Measurements from ENCODE around the gene C11orf97.

DNA sequence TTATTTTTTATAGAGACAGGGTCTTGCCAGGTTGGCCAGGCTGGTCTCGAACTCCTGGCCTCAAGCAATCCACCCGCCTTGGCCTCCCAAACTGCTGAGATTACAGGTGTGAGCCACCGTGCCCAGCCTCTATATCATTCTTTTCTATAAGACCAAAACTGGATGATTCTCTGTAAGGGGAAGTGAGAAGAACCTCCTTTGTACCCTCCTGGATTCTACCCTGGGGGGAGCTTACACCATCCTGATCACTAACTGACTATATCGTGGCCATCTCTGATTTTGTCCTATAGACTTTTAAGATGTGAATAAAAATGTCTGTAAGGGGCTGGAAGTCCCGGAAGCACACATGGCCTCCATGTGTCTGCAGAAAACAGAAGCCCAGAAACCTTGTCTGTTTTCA is 64.0 kb downstream of the C11orf97 start:
- no peak for TF ChIP-seq POLR2A (IDR thresholded peaks at IDR 0.05)
- TF ChIP-seq, protein P1, sequence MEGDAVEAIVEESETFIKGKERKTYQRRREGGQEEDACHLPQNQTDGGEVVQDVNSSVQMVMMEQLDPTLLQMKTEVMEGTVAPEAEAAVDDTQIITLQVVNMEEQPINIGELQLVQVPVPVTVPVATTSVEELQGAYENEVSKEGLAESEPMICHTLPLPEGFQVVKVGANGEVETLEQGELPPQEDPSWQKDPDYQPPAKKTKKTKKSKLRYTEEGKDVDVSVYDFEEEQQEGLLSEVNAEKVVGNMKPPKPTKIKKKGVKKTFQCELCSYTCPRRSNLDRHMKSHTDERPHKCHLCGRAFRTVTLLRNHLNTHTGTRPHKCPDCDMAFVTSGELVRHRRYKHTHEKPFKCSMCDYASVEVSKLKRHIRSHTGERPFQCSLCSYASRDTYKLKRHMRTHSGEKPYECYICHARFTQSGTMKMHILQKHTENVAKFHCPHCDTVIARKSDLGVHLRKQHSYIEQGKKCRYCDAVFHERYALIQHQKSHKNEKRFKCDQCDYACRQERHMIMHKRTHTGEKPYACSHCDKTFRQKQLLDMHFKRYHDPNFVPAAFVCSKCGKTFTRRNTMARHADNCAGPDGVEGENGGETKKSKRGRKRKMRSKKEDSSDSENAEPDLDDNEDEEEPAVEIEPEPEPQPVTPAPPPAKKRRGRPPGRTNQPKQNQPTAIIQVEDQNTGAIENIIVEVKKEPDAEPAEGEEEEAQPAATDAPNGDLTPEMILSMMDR (IDR thresholded peaks at IDR 0.05) = no peak
